ENCODE measurements around the gene GET3.

- TF ChIP-seq, protein P1, sequence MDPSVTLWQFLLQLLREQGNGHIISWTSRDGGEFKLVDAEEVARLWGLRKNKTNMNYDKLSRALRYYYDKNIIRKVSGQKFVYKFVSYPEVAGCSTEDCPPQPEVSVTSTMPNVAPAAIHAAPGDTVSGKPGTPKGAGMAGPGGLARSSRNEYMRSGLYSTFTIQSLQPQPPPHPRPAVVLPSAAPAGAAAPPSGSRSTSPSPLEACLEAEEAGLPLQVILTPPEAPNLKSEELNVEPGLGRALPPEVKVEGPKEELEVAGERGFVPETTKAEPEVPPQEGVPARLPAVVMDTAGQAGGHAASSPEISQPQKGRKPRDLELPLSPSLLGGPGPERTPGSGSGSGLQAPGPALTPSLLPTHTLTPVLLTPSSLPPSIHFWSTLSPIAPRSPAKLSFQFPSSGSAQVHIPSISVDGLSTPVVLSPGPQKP (IDR thresholded peaks at IDR 0.05; ENCODE audit: low read depth, low read length): no peak
- no peak for TF ChIP-seq POLR2A (IDR thresholded peaks at IDR 0.05; ENCODE audit: low read length)
Observed at GRCh38 chr19:12723381-12723640, 14.0 kb upstream of the GET3 start.

Data from A549 (cell line).